ENCODE data around the gene LRRC49. TPM values are rescaled to one million over a fixed set of nuclear protein-coding genes. Genes with fewer than 3 reads are reported as not detected.

Gene LRRC49
- total RNA-seq, 2 experiments from 2014 or later: not detected

GRCh38 chr15:71084264-71084663 is 191.6 kb downstream of the LRRC49 start:
- Mint-ChIP-seq H3K9me3 (peaks cover 5% of the 10 kb centered on the region), H3K4me3 (no peak overlapping the region), H3K27ac (no peak overlapping the region), H3K27me3 (peaks cover 22% of the 10 kb centered on the region), H3K4me1 (ENCODE audit: low read depth) (no peaks in the 10 kb centered on the region), H3K36me3 (ENCODE audit: low read depth) (no peaks in the 10 kb centered on the region)
- ChIA-PET POLR2A (no interaction called here), CTCF (no interaction called here)
- intact Hi-C loops (cut with micrococcal nuclease): no loop called here
- TF ChIP-seq CTCF (IDR thresholded peaks at IDR 0.05): no peak
- no peak for ATAC-seq
- no peak for DNase-seq

DNA sequence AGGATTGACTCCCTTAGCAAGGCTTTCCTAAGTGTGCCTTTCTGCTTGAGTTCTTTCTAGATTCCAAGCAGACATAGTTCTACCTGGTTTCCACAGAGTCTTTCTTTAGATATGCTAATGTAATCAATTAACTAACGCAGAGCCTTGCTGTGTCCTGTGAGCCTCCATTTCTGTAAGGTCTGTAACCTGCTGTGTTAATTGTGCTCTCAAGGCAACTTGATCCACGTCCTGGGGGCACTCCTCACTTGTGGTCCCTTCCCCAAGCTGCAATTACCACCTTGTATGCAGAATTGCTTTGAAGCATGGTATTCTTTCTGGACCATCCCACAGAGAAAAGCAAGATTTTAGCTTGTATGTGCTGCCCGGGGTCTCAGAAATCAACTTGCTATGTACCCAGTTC is 193.2 kb downstream of the LRRC49 start:
- POLR2A ChIA-PET: no interaction called here
- no peaks in the 10 kb centered on the region for H3K4me1 Mint-ChIP-seq (ENCODE audit: low read depth)
- no peak for ATAC-seq
- no peaks in the 10 kb centered on the region for H3K36me3 Mint-ChIP-seq (ENCODE audit: low read depth)
- CTCF ChIA-PET: no interaction called here
- no peak for DNase-seq
- H3K9me3 Mint-ChIP-seq: peaks cover 5% of the 10 kb centered on the region
- TF ChIP-seq CTCF (IDR thresholded peaks at IDR 0.05): no peak
- no peak overlapping the region for H3K4me3 Mint-ChIP-seq
- peaks cover 21% of the 10 kb centered on the region for H3K27me3 Mint-ChIP-seq
- intact Hi-C loops (cut with micrococcal nuclease): no loop called here
- no peak overlapping the region for H3K27ac Mint-ChIP-seq

DNA sequence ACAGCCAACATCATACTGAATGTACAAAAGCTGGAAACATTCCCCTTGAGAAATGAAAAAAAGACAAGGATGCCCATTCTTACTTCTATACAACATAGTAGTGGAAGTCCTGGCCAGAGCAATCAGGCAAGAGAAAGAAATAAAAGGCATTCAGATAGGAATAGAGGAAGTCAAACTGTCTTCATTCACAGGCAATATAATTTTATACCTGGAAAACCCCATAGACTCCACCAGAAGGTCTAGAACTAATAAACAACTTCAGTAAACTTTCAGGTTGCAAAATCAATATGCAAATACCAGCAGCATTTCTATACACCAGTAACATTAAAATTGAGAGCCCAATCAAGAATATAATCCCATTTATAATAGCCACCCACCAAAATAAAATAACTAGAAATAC is 195.5 kb downstream of the LRRC49 start:
- ATAC-seq: no peak
- H3K27ac Mint-ChIP-seq: no peak overlapping the region
- H3K27me3 Mint-ChIP-seq: peaks cover 17% of the 10 kb centered on the region
- no peak overlapping the region for H3K4me3 Mint-ChIP-seq
- no peaks in the 10 kb centered on the region for H3K4me1 Mint-ChIP-seq (ENCODE audit: low read depth)
- TF ChIP-seq CTCF (IDR thresholded peaks at IDR 0.05): no peak
- POLR2A ChIA-PET: no interaction called here
- no peak for DNase-seq
- peaks cover 5% of the 10 kb centered on the region for H3K9me3 Mint-ChIP-seq
- CTCF ChIA-PET: no interaction called here
- no peaks in the 10 kb centered on the region for H3K36me3 Mint-ChIP-seq (ENCODE audit: low read depth)
- intact Hi-C loops (cut with micrococcal nuclease): no loop called here

- Mint-ChIP-seq H3K4me1 (ENCODE audit: low read depth) (no peaks in the 10 kb centered on the region), H3K27ac (no peak overlapping the region), H3K36me3 (ENCODE audit: low read depth) (no peaks in the 10 kb centered on the region), H3K27me3 (peaks cover 18% of the 10 kb centered on the region), H3K9me3 (peaks cover 5% of the 10 kb centered on the region), H3K4me3 (no peak overlapping the region)
- CTCF ChIA-PET: no interaction called here
- no peak for TF ChIP-seq CTCF (IDR thresholded peaks at IDR 0.05)
- intact Hi-C loops (cut with micrococcal nuclease): no loop called here
- ATAC-seq (no peak), DNase-seq (no peak)
- POLR2A ChIA-PET: no interaction called here
Measured at GRCh38 chr15:71088683-71089082, 196.1 kb downstream of the LRRC49 start.

DNA sequence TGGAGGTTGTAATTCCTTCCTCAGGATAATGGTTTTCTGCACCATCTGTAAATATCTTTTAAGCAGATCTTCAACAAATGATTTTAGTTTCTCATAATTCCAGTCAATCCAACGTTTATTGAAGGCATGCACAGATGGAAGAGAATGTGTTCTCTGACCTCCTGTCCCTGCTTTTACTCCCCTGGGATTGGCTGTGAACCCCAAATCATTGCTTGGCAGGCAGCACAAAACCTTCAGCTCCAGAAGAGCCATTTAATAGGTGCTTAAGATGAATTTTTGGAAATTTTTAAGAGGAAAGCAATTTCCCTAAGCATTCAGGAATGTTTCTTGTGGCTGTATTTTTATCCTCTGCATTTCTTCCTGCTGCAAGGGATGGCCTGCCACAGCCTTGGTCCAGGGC is 197.2 kb downstream of the LRRC49 start:
- CTCF ChIA-PET: no interaction called here
- H3K4me3 Mint-ChIP-seq: no peak overlapping the region
- POLR2A ChIA-PET: no interaction called here
- no peak overlapping the region for H3K27ac Mint-ChIP-seq
- H3K4me1 Mint-ChIP-seq (ENCODE audit: low read depth): no peaks in the 10 kb centered on the region
- ATAC-seq: no peak
- TF ChIP-seq CTCF (IDR thresholded peaks at IDR 0.05): no peak
- H3K36me3 Mint-ChIP-seq (ENCODE audit: low read depth): no peaks in the 10 kb centered on the region
- intact Hi-C loops (cut with micrococcal nuclease): no loop called here
- DNase-seq: no peak
- peaks cover 18% of the 10 kb centered on the region for H3K27me3 Mint-ChIP-seq
- H3K9me3 Mint-ChIP-seq: peaks cover 5% of the 10 kb centered on the region

Measured in activated CD8-positive, alpha-beta T cell treated with anti-CD3 and anti-CD28 coated beads for 36 hours (primary cell).